ENCODE measurements around the gene FNDC11.

- TF ChIP-seq SIN3A (IDR thresholded peaks at IDR 0.05; ENCODE audit: borderline replicate concordance, insufficient read depth, low read length) = no peak
- no peak for TF ChIP-seq POLR2AphosphoS5 (IDR thresholded peaks at IDR 0.05; ENCODE audit: low read depth, low read length)
- TF ChIP-seq TAF1 (IDR thresholded peaks at IDR 0.05; ENCODE audit: borderline replicate concordance, insufficient read depth, low read length) = no peak
- no peak for TF ChIP-seq REST (IDR thresholded peaks at IDR 0.05; ENCODE audit: insufficient read depth in 1 of 2, low read depth in 2 of 2, low read length in 2 of 2)
- TF ChIP-seq FOXP2 (optimal IDR thresholded peaks at IDR 0.05; ENCODE audit: borderline replicate concordance, extremely low read depth, extremely low read length, insufficient read depth) = no peak
Observed at GRCh38 chr20:63597651-63598478, 43.9 kb downstream of the FNDC11 start.

Measured in PFSK-1 (cell line).